GM18517 (cell line): ENCODE data around the gene ZNF239.
"Not testable (repeated sequence)": the region's sequence is repeated elsewhere in the genome, so short reads cannot be mapped to it uniquely, and the experiment has no call there.

Experiments used
- ATAC-seq: cut with Tn5 transposase; IDR thresholded peaks from one replicate; pipeline ENCODE4 v1.9.1; 2021; ENCODE audit warnings: mild to moderate bottlenecking, moderate library complexity; ENCODE audit not compliant: unreplicated experiment

The ZNF239 gene

DNA sequence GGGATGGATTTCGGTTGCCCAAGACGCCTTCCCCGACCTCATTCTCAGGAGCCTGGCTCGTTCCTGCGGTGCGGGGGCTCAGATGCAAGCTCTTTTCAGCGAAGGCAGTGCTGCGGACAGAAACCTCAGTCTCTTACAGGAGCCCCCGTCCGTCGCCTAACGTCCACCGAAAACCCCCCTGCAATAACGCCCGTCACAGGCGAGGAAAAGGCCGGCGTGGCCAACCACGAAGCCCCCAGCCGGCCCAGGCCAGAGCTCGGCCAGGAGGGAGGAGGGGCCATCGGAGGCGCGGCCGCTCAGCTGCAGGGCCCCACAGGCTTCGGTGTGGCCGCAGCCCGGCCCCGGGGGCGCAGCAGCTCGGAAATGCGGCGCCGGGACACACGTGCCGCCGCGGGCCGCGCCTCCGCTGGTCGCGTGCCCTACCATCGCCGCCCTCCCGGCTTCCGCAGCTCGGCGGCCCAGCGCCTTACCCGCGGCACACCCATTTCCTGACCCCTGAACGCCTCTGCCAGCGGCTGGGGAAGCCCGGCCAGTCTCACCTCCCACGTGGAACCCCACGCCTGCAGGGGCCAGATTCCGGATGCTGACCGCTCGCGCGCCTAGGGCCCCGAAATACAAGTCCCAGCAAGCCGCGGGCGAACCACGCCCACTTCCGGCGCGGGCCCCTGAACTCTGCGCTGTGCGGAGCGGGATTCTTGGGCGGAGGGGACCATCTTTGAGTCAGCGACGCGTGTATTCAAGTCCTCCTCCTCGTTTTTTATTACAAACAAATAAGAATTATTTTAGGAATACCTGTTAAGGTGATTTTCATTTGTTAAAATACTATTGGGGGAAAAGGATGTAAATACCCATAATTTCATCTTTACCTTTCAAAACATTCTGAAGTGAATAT, at the start of gene ZNF239:
Gene ZNF239 (minus strand): TSS at position 616 of the 892 bp plus-strand sequence. CDS start 16,537 bp downstream, outside the sequence.
- ATAC-seq: peak; percentile 87

DNA sequence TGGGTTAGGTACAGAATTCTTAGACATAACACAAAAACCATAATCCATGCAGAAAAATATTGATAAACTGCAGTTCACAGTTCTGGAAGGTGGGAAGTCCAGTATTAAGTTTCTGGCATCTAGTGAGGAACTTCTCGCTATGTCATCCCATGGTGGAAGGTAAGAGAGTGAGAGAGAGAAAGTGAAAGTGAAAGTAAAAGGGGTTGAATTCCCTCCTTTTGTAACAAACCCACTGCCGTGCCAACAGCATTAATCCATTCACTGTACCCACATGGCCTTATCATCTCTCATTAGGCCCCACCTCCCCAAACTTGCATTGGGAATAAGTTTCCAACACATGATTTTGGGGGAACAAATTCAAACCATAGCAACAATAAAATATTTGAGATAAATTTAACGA, 48.9 kb upstream of the ZNF239 start:
- no peak for ATAC-seq

DNA sequence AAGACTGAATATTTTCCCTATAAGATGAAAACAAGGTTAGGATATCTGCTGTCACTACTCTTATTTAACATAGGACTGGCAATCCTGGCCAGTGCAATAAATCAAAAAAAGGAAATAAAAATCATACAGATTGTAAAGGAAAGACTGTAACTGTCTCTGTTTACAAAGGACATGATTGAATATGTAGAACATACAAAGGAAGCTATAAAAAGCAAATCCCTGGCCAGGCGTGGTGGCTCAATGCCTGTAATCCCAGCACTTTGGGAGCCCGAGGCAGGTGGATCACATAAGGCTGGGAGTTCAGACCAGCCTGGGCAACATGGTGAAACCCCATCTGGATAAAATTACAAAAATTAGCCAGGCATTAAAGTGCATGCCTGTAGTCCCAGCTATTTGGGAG, 47.6 kb upstream of the ZNF239 start:
- no peak for ATAC-seq

DNA sequence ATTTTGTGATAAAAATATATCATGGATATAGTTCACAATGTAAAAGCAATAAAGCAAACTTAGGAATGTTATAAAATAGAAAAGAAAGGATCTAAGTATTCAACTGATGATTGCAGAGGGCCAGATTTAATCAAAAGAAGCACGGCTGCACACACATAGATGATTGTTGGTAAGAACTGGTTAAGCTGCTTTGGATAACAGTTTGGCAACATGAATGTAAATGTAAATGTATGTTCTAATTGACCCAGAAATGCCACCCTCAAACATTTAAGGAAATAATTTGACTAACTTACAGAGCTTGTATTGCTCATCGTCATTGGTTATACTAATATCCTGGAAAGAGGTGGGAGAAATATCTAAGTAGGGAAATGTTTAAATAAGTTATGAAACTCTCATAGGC, 45.0 kb upstream of the ZNF239 start:
- ATAC-seq: no peak

DNA sequence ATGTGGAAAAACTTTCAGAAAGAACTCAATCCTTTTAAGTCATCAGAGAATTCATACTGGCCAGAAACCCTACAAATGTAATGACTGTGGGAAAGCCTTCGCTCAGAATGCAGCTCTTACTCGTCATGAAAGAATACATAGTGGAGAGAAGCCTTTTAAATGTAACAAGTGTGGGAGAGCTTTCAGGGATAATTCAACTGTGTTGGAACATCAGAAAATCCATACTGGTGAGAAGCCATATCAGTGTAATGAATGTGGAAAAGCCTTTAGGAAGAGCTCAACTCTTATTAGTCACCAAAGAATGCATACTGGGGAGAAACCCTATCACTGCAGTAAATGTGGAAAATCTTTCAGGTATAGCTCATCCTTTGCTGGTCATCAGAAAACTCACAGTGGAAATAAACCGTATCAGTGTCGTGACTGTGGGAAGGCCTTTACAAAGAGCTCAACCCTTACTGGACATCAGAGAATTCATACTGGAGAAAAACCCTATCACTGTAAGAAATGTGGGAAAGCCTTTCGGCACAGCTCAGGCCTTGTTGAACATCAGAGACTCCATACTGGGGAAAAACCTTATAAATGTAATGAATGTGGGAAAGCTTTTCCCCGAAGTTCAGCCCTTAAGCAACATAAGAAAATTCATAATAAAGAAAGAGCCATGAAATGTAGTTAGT, 42.4 kb upstream of the ZNF239 start:
- ATAC-seq: no peak

DNA sequence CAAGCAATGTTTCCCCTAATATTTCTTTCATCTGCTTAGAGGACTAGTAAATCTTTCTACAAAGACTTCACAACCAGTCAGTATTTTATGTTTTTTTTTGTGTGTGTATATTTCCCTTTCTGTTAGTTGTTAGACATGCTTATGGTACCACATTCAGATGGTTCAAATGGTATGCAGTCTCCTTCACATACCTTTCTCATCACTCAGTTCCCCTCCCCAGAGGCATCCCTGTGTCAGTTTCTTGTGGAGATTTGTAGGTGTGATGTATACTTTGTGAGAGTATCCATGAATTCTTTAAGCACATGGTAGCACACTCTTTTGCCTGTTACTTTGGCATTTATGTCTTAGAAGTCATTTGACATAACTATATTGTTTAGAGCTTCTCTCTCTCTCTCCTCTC, 36.2 kb upstream of the ZNF239 start:
- no peak for ATAC-seq

DNA sequence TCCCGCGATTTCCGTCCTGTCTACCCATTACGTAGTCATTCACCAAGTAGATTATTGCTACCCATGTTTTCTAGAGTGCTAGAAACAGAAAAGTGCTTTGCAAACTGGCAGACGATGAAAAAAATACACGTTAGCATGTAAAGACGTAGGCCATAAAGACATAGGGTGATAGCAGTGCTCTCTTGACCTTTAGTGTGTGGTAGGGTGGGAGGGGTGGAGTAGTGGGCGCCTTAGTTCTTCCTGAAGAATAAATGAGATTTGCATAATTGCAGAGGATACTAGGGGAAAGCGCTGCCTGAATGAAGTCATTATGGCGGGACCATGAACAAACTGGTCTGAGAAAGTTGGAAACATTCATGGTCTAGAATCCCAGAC, 32.8 kb upstream of the ZNF239 start:
- no peak for ATAC-seq

DNA sequence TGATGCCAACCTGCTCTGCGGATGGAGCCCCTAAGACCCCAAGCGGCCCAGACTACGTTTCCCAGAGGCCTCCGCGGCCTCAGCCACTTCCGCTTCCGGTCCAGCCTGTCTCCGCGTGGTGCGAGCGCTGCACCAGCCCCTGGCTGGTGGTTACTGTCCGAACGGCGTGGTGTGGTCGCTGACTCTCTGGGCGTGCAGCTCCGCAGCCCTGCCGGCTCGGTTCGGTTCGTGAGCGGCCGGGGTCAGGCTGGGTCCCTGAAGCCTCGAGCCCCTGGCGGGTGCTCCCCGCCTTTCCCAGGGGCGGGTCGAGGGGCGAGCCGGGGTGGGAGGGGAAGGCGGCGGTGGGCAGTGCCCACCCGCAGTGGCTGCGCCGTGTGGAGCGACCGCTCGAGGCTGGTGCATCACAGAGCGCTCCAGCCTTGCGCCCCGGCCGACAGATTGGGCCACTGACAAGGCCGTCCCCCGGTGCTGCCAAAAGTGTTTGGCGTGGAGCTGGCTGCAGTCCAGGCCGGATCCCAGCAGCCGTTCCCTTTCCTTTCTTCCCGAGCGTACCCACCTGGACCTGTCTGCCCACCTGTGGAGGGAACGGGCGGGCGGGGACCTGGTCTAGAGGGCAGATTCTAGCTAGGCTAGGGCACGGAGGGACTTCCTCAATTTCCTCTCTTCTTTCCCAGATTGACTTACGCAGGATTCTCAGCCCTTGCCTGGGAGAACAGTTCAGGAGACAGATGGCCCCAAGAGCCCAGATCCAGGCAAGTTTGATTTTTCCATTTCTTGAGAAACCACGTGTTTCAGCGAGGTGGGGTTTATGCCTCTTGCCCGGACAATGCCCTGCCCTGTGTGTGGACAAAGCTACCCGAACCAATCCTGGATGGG, 32.1 kb upstream of the ZNF239 start, which contains the start of gene ZNF485:
Gene ZNF485 (plus strand): TSS at position 116 of the 876 bp plus-strand sequence. CDS start 613 bp downstream, at position 729.
- ATAC-seq: peak; percentile 94

DNA sequence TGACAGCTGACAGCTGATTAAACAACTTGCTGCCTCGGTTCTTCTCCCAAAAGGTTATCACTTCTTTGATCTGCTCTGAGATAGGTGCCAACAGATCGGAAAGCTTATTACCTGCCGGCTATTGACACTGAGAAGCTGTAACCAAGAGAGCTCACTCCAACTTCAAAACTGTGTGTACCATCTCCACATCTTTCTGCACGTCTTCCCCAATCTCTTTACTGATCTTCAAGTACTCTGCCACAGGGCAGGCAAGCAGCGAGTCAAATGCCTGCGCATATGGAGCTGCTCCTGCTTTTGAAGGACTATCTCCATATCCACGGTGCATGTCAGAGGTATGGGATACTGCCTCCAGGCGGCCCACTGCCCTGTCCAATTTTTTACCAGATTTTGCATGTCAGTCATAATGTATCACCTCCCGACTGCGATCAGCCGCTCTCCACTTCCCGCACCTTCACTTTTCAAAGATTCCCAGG, 31.5 kb upstream of the ZNF239 start:
- ATAC-seq: peak; percentile 21

DNA sequence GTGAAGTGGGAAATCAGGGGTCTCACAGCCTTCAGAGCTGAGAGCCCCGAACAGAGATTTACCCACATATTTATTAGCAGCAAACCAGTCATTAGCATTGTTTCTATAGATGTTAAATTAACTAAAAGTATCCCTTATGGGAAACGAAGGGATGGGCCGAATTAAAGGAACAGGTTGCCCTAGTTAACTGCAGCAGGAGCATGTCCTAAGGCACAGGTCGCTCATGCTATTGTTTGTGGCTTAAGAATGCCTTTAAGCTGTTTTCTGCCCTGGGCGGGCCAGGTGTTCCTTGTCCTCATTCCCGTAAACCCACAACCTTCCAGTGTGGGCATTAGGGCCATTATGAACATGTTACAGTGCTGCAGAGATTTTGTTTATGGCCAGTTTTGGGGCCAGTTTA, 27.2 kb upstream of the ZNF239 start:
- not testable (repeated sequence) for ATAC-seq

DNA sequence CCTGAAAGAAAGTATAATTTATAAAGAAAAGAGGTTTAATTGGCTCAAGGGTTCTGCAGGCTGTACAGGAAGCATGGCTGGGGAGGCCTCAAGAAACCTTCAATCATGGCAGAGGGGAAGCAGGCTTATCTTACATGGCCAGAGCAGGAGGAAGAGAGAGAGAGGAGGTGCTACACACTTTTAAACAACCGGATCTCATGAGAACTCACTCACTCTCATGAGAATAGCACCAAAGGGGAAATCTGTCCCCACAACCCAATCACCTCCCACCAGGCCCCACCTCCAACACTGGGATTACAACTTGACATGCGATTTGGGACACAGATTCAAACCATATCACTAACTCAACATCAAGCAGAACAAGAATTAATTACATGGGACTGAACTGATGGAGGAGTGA, 24.9 kb upstream of the ZNF239 start:
- no peak for ATAC-seq

DNA sequence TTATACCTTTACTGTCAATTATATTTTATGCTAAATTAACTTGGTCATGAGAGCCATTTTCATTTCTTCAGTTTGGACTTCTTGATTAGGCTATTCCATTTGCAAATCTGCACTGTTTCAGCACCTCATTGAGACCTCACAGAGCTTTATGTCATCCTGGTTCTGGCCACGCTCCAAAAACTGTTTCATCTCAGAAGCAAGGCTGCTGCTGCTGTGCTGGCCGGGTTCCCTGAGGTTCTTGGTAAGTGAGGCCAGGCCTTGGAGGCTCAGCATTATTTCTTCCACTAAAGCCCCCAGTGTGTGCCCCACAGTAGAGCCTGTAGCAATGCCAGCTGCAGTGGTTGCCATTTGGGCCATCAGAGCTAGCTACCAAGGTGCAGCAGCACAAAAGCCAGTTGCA, 24.0 kb upstream of the ZNF239 start:
- ATAC-seq: no peak

DNA sequence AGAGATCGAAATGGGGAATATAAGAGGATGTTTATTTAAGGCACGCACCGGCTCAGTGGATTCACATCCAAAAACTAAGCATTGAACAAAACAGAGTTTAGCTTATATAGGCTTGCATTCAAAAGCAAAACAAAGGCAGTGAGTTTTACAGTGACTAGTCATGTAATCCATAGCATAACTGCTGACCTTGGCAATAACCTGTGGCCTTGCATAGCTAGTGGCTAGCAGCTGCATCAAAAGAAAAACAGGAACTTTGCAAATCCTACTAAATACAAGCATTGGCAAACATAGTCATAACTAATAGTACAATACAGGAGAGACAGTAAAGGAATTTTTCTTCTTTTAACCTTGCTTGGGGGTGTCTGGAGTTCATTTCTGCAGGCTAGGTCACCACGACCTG, 22.1 kb upstream of the ZNF239 start:
- no peak for ATAC-seq

DNA sequence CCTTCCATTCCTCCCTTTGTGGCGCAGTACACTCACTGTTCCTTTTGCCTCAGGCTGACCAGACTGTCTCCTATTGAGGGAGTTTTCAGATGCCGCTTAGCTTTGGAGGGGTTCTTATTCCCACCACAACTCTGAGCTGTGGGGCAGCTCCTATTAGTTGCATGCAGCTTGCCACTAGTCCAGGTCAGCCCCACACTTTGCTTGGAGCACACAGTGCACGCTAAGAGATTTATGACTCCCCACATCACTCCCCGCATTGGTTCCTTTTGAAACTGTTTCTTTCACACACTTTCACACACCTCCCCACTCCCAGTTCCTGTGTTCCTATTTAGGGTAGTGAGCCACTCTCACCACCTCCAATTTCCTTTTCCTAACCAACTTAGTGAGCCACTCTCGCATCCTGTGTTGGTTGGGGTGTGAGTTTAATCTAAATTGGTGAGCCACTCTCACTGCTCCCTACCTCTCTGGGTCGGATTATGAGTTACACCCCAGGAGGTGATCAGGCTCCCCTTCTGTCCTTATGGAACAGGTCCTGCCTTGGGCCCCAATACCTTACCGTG, 21.4 kb upstream of the ZNF239 start:
- no peak for ATAC-seq

DNA sequence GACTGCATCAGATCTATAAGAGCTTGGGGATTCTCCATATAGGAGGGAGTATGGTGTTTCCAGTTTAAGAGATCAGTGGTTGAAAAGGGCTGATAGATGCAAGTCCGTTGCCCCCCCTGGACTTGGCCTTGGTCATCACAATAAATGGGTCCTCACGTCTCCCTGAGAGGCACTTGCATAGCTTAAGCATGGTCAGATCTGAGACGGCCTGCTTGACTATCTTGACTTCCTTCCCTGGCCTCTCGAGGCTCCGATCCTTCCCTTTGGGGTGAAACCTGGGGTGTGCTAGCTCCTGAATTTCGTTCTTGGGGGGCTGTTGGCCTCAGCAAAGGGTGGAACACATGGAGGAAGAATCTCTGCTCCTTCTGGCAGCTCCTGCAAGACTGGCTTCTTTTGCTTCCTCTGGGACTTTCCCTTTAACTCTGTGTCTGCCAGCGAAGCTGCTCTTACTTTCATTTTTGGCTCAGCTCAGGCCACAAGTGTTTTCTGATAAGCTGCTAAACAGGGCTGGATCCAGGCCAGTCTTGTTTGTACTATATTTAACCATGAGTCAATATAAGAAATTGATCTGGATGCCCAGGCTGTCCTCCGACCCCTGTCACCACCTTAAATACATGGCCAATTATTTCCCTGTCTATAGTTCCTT, 20.7 kb upstream of the ZNF239 start:
- peak; percentile 99 for ATAC-seq

DNA sequence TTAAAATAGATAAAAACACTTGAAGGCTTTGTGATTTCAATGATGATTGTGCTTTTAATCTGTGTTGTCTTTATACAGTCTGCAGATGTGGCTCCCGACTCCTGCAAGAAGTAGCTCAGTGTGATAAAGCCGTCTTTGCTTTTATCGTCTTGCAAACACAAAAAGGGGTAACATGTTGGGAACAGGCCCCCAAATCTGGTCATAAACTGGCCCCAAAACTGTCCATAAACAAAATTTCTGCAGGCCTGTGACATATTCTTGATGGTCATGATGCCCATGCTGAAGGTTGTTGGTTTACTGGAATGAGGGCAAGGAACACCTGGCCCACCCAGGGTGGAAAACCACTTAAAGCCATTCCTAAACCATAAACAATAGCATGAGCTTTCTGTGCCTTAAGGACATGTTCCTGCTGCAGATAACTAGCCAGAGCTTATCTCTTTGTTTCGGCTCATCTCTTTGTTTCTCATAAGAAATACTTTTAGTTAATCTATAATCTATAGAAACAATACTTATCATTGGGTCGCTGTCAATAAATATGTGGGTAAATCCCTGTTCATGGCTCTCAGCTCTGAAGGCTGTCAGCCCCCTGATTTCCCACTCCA, 17.0 kb upstream of the ZNF239 start:
- ATAC-seq: no peak

DNA sequence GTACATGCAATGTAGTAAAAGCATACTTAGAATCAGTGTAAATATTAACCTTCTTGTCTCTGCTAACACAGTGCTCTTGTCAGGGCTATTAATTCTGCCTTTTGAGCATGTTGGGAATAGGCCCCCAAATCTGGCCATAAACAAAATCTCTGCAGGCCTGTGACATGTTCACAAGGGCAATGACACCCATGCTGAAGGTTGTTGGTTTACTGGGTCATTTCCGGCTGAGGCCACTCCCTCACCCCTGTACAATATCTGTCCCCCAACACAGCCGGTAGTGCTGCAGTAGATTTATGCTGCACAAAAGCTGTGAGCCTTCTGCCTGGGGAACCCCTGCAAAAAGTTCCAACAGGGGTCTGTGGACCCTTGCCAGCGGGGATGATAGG, 12.3 kb upstream of the ZNF239 start:
- ATAC-seq: not testable (repeated sequence)

DNA sequence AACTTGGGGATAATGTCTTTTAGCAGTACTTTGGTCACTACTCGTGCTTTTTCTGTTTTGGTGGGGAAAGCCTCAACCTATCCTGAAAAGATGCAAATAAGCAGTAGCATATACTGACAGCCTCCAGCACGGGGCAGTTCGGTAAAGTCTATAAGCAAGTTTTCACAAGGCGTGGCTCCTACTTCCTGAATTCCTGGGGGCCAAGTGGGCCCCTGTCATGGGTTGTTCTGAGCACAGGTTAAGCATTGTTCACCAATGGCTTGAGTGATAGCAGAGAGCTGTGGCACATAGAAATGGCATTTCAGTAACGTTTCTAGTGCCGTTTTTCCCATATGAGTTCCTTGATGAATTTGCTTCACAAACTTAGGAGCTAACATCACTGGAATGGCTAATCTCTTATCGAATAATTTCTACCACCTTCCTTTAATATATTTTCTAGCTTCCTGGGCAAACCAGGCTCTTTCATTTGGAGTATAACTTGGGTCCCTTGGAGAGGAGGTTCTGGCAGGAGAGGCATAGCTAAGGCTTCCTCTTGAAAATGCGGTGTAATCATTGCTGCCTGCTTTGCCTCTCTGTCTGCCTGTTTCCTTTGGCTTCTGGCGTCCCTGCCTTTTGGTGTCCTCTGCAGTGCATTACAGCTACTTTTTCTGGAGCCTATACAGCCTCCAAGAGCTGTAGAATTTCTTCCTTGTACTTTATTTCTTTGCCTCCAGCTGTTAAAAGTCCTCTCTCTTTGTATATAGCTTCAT, 11.7 kb upstream of the ZNF239 start:
- ATAC-seq: no peak

DNA sequence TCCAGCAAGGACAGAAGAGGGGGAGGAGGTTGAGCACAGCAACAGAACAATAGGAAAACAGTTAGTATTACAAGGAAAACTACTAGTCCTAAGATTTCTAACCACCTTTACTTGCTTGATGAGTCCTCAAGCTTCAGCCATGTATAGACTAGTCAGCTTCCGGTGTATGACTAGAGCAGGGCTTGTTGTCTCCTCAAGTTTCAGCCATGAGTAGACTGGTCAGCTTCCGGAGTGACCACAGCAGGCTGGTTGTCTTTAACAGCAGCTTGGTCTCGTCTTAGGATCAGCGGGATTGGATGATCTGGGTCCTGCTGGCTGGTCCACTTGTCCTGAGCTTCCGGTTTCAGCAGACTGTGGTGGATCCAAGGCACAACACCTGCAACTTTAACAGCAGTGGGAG, 10.6 kb upstream of the ZNF239 start:
- no peak for ATAC-seq
